Caco-2 (cell line): ENCODE data around the gene TAS2R4. TPM values are rescaled to one million over a fixed set of nuclear protein-coding genes. Genes with fewer than 3 reads are reported as not detected.
"Not testable (repeated sequence)": the region's sequence is repeated elsewhere in the genome, so short reads cannot be mapped to it uniquely, and the experiment has no call there.

Source experiments
- BruUV-seq: library from RNA; stranded (reverse); fragments of 400-500 nt; replicated peaks from 2 replicates; lab custom pipeline; 2021; lab: Mats Ljungman, UMichigan
- CTCF ChIA-PET: fragments of 300-600 bp; sonication (Branson Sonifier 250); formaldehyde crosslinking; loops from one replicate; lab custom pipeline; 2022; ENCODE audit warnings: antibody characterized with exemption; lab: Charles Lee
- POLR2A ChIA-PET: fragments of 300-600 bp; sonication (Branson Sonifier 250); formaldehyde crosslinking; loops from one replicate; lab custom pipeline; 2022; ENCODE audit warnings: antibody characterized with exemption; lab: Charles Lee
- DNase-seq, 2 experiments: peaks; one replicate each; pipeline versions ENCODE4 v3.0.0 to v3.0.0-alpha.2; 2020 to 2022
- H3K27me3 ChIP-seq: replicated peaks from 2 replicates; pipeline ENCODE4 v1.6.0; 2011; ENCODE audit warnings: low read length; ENCODE audit not compliant: control insufficient read depth, insufficient read depth
- H3K36me3 ChIP-seq: 2 replicates; pipeline ENCODE4 v1.5.1; 2011; ENCODE audit warnings: low read length; ENCODE audit not compliant: control insufficient read depth, insufficient read depth
- H3K4me1 ChIP-seq: fragments of 250-450 bp; sonication (Bioruptor Pico); 2 replicates; pipeline ENCODE4 v1.5.1; 2020; ENCODE audit warnings: mild to moderate bottlenecking
- H3K4me3 ChIP-seq: 2 replicates; pipeline ENCODE4 v1.5.1; 2011; ENCODE audit warnings: low read depth, mild to moderate bottlenecking, control low read depth, low read length
- H3K9me3 ChIP-seq: fragments of 250-450 bp; sonication (Bioruptor Pico); 2 replicates; pipeline ENCODE4 v1.5.1; 2020; ENCODE audit warnings: mild to moderate bottlenecking, moderate library complexity
- H3K27ac Mint-ChIP-seq: one replicate; pipeline ENCODE4 v1.8.0; 2022; ENCODE audit warnings: mixed read lengths; ENCODE audit not compliant: unreplicated experiment
- H3K27me3 Mint-ChIP-seq: one replicate; pipeline ENCODE4 v1.8.0; 2022; ENCODE audit warnings: mixed read lengths; ENCODE audit not compliant: insufficient read depth, unreplicated experiment
- H3K36me3 Mint-ChIP-seq: one replicate; pipeline ENCODE4 v1.8.0; 2022; ENCODE audit warnings: mild to moderate bottlenecking, mixed read lengths; ENCODE audit not compliant: insufficient read depth, unreplicated experiment
- H3K4me1 Mint-ChIP-seq: one replicate; pipeline ENCODE4 v1.8.0; 2022; ENCODE audit warnings: low read depth, mixed read lengths; ENCODE audit not compliant: unreplicated experiment
- H3K4me3 Mint-ChIP-seq: one replicate; pipeline ENCODE4 v1.8.0; 2022; ENCODE audit warnings: mild to moderate bottlenecking, moderate library complexity, mixed read lengths; ENCODE audit not compliant: unreplicated experiment
- H3K9me3 Mint-ChIP-seq: one replicate; pipeline ENCODE4 v1.8.0; 2022; ENCODE audit warnings: mixed read lengths; ENCODE audit not compliant: unreplicated experiment
- intact Hi-C: fragments of 100-400 bp; cut with micrococcal nuclease; formaldehyde crosslinking; loops from one replicate; pipeline ENCODE4 v1.10.0; 2022; ENCODE audit not compliant: unreplicated experiment
- total RNA-seq: library from RNA; stranded (reverse); gene quantifications from 2 replicates; pipeline ENCODE4 v1.2.3, GENCODE V29; 2022
- TF ChIP-seq, protein P1 (sequence below), 2 experiments: fragments of 200-600 bp in 1 of 2; IDR thresholded peaks; 1 replicate in 1 of 2; 2 replicates in 1 of 2; pipeline versions ENCODE4 v1.5.1 to v1.8.0; 2011 to 2022; ENCODE audit warnings: antibody characterized with exemption in 1 of 2, control low read depth in 1 of 2, inconsistent platforms in 1 of 2, low read depth in 1 of 2, low read length in 1 of 2, mild to moderate bottlenecking in 1 of 2, moderate library complexity in 1 of 2; ENCODE audit not compliant: insufficient read depth in 1 of 2, severe bottlenecking in 1 of 2, unreplicated experiment in 1 of 2

The TAS2R4 gene
- total RNA-seq, 1 experiment from 2014 or later, result 1.2 TPM

DNA sequence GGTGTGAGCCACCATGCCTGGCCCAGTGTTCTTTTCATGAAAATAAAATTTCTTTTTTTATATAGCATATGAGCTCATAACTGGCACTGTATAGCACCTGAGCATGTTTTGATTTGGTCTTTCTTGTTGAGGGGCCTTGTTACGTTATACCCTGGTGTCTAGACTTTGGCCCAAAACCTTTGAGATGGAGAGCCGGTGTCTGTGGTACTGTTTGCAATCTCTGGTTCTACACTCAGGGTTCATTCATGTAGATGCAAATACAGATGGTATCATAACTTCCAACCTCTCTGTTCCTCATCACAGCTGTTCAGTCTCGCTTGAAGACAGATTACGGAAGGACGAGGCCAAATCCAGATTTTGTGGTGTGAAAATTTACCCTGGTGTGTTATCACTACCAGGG, 13.4 kb downstream of the TAS2R4 start, which contains the start of gene TAS2R5:
Gene TAS2R5 (plus strand): TSS at position 301 of the 400 bp plus-strand sequence. CDS start 145 bp downstream, outside the sequence.
- H3K4me1 Mint-ChIP-seq, result no peaks in the 10 kb centered on the region
- no peaks in the 10 kb centered on the region for H3K4me1 ChIP-seq
- H3K9me3 ChIP-seq, result no peaks in the 10 kb centered on the region
- no peaks in the 10 kb centered on the region for H3K9me3 Mint-ChIP-seq
- no peaks in the 10 kb centered on the region for H3K27me3 Mint-ChIP-seq
- H3K36me3 ChIP-seq, result no peaks in the 10 kb centered on the region
- no peak for DNase-seq
- CTCF ChIA-PET, result interaction anchor here (0.7 kb wide), 1 partner anchor 135 kb away, joined by 3 read pairs; no protein-coding TSS in a partner anchor
- H3K36me3 Mint-ChIP-seq, result peaks cover 5% of the 10 kb centered on the region
- H3K4me3 ChIP-seq, result no peak within 1 kb of the TSS
- H3K27ac Mint-ChIP-seq, result no peak within 1 kb of the TSS
- intact Hi-C loops, result no loop called here
- no peak within 1 kb of the TSS for H3K4me3 Mint-ChIP-seq
- BruUV-seq, result no TSS peak
- TF ChIP-seq, protein P1, sequence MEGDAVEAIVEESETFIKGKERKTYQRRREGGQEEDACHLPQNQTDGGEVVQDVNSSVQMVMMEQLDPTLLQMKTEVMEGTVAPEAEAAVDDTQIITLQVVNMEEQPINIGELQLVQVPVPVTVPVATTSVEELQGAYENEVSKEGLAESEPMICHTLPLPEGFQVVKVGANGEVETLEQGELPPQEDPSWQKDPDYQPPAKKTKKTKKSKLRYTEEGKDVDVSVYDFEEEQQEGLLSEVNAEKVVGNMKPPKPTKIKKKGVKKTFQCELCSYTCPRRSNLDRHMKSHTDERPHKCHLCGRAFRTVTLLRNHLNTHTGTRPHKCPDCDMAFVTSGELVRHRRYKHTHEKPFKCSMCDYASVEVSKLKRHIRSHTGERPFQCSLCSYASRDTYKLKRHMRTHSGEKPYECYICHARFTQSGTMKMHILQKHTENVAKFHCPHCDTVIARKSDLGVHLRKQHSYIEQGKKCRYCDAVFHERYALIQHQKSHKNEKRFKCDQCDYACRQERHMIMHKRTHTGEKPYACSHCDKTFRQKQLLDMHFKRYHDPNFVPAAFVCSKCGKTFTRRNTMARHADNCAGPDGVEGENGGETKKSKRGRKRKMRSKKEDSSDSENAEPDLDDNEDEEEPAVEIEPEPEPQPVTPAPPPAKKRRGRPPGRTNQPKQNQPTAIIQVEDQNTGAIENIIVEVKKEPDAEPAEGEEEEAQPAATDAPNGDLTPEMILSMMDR (IDR thresholded peaks at IDR 0.05; ENCODE audit: insufficient read depth in 1 of 2, low read depth in 1 of 2, low read length in 1 of 2, severe bottlenecking in 1 of 2, unreplicated experiment in 1 of 2), result no peak
- POLR2A ChIA-PET, result no interaction called here
- no peaks in the 10 kb centered on the region for H3K27me3 ChIP-seq

DNA sequence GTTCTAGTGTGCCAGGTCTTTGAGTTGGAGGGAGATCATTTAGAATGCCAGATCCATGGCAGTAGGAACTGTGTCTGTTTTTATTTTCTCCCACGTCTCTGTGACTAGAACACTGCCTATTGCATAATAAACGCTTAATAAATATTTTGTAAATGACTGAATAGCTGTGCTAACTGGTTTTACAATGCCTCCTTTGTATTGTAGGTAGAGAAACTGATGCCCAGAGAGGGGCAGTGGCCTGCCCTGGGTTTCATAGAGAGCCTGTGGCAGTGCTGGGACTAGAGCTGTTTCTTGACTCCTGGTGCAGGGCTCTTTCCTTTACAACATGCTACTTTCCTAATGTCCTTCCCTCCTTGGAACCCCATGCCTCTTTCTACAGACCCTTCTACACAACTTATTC, 16.1 kb downstream of the TAS2R4 start:
- no peaks in the 10 kb centered on the region for H3K27me3 Mint-ChIP-seq
- intact Hi-C loops, result no loop called here
- TF ChIP-seq, protein P1 (IDR thresholded peaks at IDR 0.05; ENCODE audit: insufficient read depth in 1 of 2, low read depth in 1 of 2, low read length in 1 of 2, severe bottlenecking in 1 of 2, unreplicated experiment in 1 of 2), result no peak
- no peaks in the 10 kb centered on the region for H3K9me3 Mint-ChIP-seq
- H3K36me3 Mint-ChIP-seq, result peaks cover 5% of the 10 kb centered on the region
- no peaks in the 10 kb centered on the region for H3K9me3 ChIP-seq
- no peak for DNase-seq
- no TSS peak for BruUV-seq
- H3K4me3 Mint-ChIP-seq, result no peak overlapping the region
- no peak overlapping the region for H3K27ac Mint-ChIP-seq
- H3K4me3 ChIP-seq, result no peak overlapping the region
- CTCF ChIA-PET, result interaction anchor here (0.7 kb wide), 1 partner anchor 143 kb away, joined by 3 read pairs; no protein-coding TSS in a partner anchor
- POLR2A ChIA-PET, result no interaction called here
- no peaks in the 10 kb centered on the region for H3K4me1 Mint-ChIP-seq
- H3K4me1 ChIP-seq, result no peaks in the 10 kb centered on the region
- H3K27me3 ChIP-seq, result no peaks in the 10 kb centered on the region
- no peaks in the 10 kb centered on the region for H3K36me3 ChIP-seq

GRCh38 chr7:141820067-141820466, 43.6 kb downstream of the TAS2R4 start:
- no peaks in the 10 kb centered on the region for H3K27me3 ChIP-seq
- intact Hi-C loops, result no loop called here
- H3K36me3 ChIP-seq, result no peaks in the 10 kb centered on the region
- Mint-ChIP-seq H3K4me1 (no peaks in the 10 kb centered on the region), H3K9me3 (peaks cover 50% of the 10 kb centered on the region), H3K27ac (no peak overlapping the region), H3K36me3 (peaks cover 4% of the 10 kb centered on the region), H3K27me3 (no peaks in the 10 kb centered on the region), H3K4me3 (no peak overlapping the region)
- CTCF ChIA-PET, result no interaction called here
- H3K9me3 ChIP-seq, result peaks cover 12% of the 10 kb centered on the region
- no TSS peak for BruUV-seq
- no peaks in the 10 kb centered on the region for H3K4me1 ChIP-seq
- H3K4me3 ChIP-seq, result no peak overlapping the region
- POLR2A ChIA-PET, result no interaction called here
- TF ChIP-seq, protein P1 (IDR thresholded peaks at IDR 0.05; ENCODE audit: insufficient read depth in 1 of 2, low read depth in 1 of 2, low read length in 1 of 2, severe bottlenecking in 1 of 2, unreplicated experiment in 1 of 2), result no peak
- no peak for DNase-seq

DNA sequence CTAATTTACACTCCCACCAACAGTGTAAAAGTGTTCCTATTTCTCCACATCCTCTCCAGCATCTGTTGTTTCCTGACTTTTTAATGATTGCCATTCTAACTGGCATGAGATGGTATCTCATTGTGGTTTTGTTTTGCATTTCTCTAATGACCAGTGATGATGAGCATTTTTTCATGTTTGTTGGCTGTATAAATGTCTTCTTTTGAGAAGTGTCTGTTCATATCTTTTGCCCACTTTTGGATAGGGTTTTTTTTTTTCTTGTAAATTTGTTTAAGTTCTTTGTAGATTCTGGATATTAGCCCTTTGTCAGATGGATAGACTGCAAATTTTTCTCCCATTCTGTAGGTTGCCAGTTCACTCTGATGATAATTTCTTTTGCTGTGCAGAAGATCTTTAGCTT, 46.0 kb downstream of the TAS2R4 start:
- POLR2A ChIA-PET, H3K4me1 Mint-ChIP-seq, H3K27ac Mint-ChIP-seq, CTCF ChIA-PET, H3K4me3 Mint-ChIP-seq, BruUV-seq, H3K4me1 ChIP-seq, H3K36me3 ChIP-seq, H3K27me3 Mint-ChIP-seq, intact Hi-C loops, H3K36me3 Mint-ChIP-seq, H3K27me3 ChIP-seq, H3K4me3 ChIP-seq, DNase-seq: not testable (repeated sequence)
- H3K9me3 Mint-ChIP-seq, result peaks cover 50% of the 10 kb centered on the region
- peaks cover 12% of the 10 kb centered on the region for H3K9me3 ChIP-seq
